GM12878 (cell line): ENCODE measurements around the gene FANCI.

Source experiments
- CBX5 ChIP-seq: sonication (generic); IDR thresholded peaks from 2 replicates; pipeline ENCODE4 v1.6.1; 2016; ENCODE audit warnings: low read depth, moderate library complexity, mild to moderate bottlenecking, inconsistent platforms
- EZH2 ChIP-seq: IDR thresholded peaks from 2 replicates; pipeline ENCODE4 v1.6.1; 2012; ENCODE audit warnings: low read depth, mild to moderate bottlenecking, control low read depth, inconsistent platforms, low read length, borderline replicate concordance; ENCODE audit not compliant: control insufficient read depth
- HDAC2 ChIP-seq: fragments of 200-600 bp; sonication (generic); IDR thresholded peaks from 2 replicates; pipeline ENCODE4 v1.6.1; 2017
- IKZF2 ChIP-seq, 2 experiments: fragments of 450-650 bp; IDR thresholded peaks; 2 replicates each; pipeline ENCODE4 v1.6.1; 2017; ENCODE audit warnings: mild to moderate bottlenecking in 2 of 2, moderate library complexity in 2 of 2
- MTA3 ChIP-seq: IDR thresholded peaks from 2 replicates; pipeline ENCODE4 v1.6.1; 2012; ENCODE audit warnings: low read length, inconsistent platforms, borderline replicate concordance
- NBN ChIP-seq: fragments of 450-650 bp; IDR thresholded peaks from 2 replicates; pipeline ENCODE4 v1.6.1; 2016
- NFYB ChIP-seq: IDR thresholded peaks from 2 replicates; pipeline ENCODE4 v1.6.1; 2011; ENCODE audit warnings: low read depth, mild to moderate bottlenecking, low read length, improper control_type of control experiment, moderate library complexity; ENCODE audit not compliant: insufficient read depth
- RAD21 ChIP-seq: IDR thresholded peaks from 2 replicates; pipeline ENCODE4 v1.6.1; 2011; ENCODE audit warnings: mild to moderate bottlenecking, low read depth, low read length, moderate library complexity; ENCODE audit not compliant: insufficient read depth
- SIN3A ChIP-seq: IDR thresholded peaks from 2 replicates; pipeline ENCODE4 v1.6.1; 2012; ENCODE audit warnings: low read depth, low read length, improper control_type of control experiment
- TAF1 ChIP-seq: IDR thresholded peaks from 2 replicates; pipeline ENCODE4 v1.6.1; 2011; ENCODE audit warnings: mild to moderate bottlenecking, low read depth, low read length, borderline replicate concordance
- TF ChIP-seq, protein P1 (sequence below): fragments of 450-650 bp; formaldehyde crosslinking; IDR thresholded peaks from 2 replicates; pipeline ENCODE4 v1.4.0; 2022; ENCODE audit warnings: mild to moderate bottlenecking, moderate library complexity
- TF ChIP-seq, protein P2 (sequence below), 3 experiments: IDR thresholded peaks in 2 of 3; conservative IDR thresholded peaks in 1 of 3; 2 replicates each; pipeline ENCODE4 v1.5.1; 2011; ENCODE audit warnings: low read depth in 3 of 3, low read length in 3 of 3, mild to moderate bottlenecking in 3 of 3, control low read depth in 2 of 3, moderate library complexity in 2 of 3, inconsistent platforms in 1 of 3, mixed read lengths in 1 of 3; ENCODE audit not compliant: control insufficient read depth in 2 of 3, insufficient read depth in 1 of 3; ENCODE audit errors: extremely low read depth in 1 of 3

- TF ChIP-seq NBN (no peak), EZH2 (no peak), RAD21 (no peak), TAF1 (no peak), CBX5 (no peak), NFYB (no peak), MTA3 (no peak), HDAC2 (no peak), IKZF2 (IDR thresholded peaks at IDR 0.05) (no peak), SIN3A (no peak)
- TF ChIP-seq, protein P1, sequence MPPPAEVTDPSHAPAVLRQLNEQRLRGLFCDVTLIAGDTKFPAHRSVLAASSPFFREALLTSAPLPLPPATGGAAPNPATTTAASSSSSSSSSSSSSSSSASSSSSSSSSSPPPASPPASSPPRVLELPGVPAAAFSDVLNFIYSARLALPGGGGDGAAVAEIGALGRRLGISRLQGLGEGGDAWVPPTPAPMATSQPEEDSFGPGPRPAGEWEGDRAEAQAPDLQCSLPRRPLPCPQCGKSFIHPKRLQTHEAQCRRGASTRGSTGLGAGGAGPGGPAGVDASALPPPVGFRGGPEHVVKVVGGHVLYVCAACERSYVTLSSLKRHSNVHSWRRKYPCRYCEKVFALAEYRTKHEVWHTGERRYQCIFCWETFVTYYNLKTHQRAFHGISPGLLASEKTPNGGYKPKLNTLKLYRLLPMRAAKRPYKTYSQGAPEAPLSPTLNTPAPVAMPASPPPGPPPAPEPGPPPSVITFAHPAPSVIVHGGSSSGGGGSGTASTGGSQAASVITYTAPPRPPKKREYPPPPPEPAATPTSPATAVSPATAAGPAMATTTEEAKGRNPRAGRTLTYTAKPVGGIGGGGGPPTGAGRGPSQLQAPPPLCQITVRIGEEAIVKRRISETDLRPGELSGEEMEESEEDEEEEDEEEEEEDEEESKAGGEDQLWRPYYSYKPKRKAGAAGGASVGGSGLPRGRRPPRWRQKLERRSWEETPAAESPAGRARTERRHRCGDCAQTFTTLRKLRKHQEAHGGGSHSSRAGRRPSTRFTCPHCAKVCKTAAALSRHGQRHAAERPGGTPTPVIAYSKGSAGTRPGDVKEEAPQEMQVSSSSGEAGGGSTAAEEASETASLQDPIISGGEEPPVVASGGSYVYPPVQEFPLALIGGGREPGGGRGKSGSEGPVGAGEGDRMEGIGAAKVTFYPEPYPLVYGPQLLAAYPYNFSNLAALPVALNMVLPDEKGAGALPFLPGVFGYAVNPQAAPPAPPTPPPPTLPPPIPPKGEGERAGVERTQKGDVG (CRISPR knock-in tag) = no peak
- TF ChIP-seq, protein P2, sequence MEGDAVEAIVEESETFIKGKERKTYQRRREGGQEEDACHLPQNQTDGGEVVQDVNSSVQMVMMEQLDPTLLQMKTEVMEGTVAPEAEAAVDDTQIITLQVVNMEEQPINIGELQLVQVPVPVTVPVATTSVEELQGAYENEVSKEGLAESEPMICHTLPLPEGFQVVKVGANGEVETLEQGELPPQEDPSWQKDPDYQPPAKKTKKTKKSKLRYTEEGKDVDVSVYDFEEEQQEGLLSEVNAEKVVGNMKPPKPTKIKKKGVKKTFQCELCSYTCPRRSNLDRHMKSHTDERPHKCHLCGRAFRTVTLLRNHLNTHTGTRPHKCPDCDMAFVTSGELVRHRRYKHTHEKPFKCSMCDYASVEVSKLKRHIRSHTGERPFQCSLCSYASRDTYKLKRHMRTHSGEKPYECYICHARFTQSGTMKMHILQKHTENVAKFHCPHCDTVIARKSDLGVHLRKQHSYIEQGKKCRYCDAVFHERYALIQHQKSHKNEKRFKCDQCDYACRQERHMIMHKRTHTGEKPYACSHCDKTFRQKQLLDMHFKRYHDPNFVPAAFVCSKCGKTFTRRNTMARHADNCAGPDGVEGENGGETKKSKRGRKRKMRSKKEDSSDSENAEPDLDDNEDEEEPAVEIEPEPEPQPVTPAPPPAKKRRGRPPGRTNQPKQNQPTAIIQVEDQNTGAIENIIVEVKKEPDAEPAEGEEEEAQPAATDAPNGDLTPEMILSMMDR (IDR thresholded peaks at IDR 0.05 in 2 of 3, conservative IDR thresholded peaks at IDR 0.05 in 1 of 3; ENCODE audit: control insufficient read depth in 2 of 3, extremely low read depth in 1 of 3, insufficient read depth in 1 of 3, low read depth in 3 of 3, low read length in 3 of 3) = no peak
Observed at GRCh38 chr15:89316504-89316903, 72.7 kb downstream of the FANCI start.
